Measurements from ENCODE around the gene TRIML1. TPM values are rescaled to one million over a fixed set of nuclear protein-coding genes. Genes with fewer than 3 reads are reported as not detected.

Gene TRIML1
- total and polyA plus RNA-seq, 2 experiments from 2014 or later: not detected

- no peaks in the 10 kb centered on the region for H3K36me3 ChIP-seq (replicated peaks; ENCODE audit: insufficient read depth, low read depth)
- no peaks in the 10 kb centered on the region for H3K79me2 ChIP-seq
- DNase-seq (ENCODE audit: low spot score): peak; percentile 25
- no peak overlapping the region for H2AFZ ChIP-seq
- H3K4me2 ChIP-seq: no peak overlapping the region
- TF ChIP-seq EZH2phosphoT487 (IDR thresholded peaks at IDR 0.05; ENCODE audit: low read depth, severe bottlenecking, unreplicated experiment) (no peak), EZH2 (IDR thresholded peaks at IDR 0.05; ENCODE audit: borderline replicate concordance) (no peak), CTCF (IDR thresholded peaks at IDR 0.05; ENCODE audit: poor library complexity) (no peak)
- H3K9me2 ChIP-seq (replicated peaks; ENCODE audit: insufficient read depth): no peaks in the 10 kb centered on the region
- no peaks in the 10 kb centered on the region for H3K9me3 ChIP-seq (ENCODE audit: low read depth)
- WGBS (ENCODE audit: low lambda C conversion rate, missing lambda C conversion rate): 60% methylated on average over 7 of the region's 7 CpGs
- peak overlapping the region; percentile 7 for H3K27ac ChIP-seq
- no peaks in the 10 kb centered on the region for H3K27me3 ChIP-seq
- H3K4me1 ChIP-seq (ENCODE audit: insufficient read depth): no peaks in the 10 kb centered on the region
- H4K20me1 ChIP-seq (ENCODE audit: insufficient read depth, poor library complexity, severe bottlenecking): no peaks in the 10 kb centered on the region
- H3K4me3 ChIP-seq: no peak overlapping the region
Measured at GRCh38 chr4:188160406-188160805, 21.2 kb downstream of the TRIML1 start.

GRCh38 chr4:188161167-188161566 is 21.9 kb downstream of the TRIML1 start:
- H3K4me2 ChIP-seq: no peak overlapping the region
- DNase-seq (ENCODE audit: low spot score): no peak
- 74% methylated on average over 6 of the region's 6 CpGs for WGBS (ENCODE audit: low lambda C conversion rate, missing lambda C conversion rate)

GRCh38 chr4:188162698-188163097 is 23.5 kb downstream of the TRIML1 start:
- Histone ChIP-seq H3K4me3 (no peak overlapping the region), H3K4me2 (no peak overlapping the region), H3K9me3 (ENCODE audit: low read depth) (no peaks in the 10 kb centered on the region), H2AFZ (no peak overlapping the region), H3K79me2 (no peaks in the 10 kb centered on the region), H3K27me3 (no peaks in the 10 kb centered on the region), H4K20me1 (ENCODE audit: insufficient read depth, poor library complexity, severe bottlenecking) (no peaks in the 10 kb centered on the region), H3K36me3 (replicated peaks; ENCODE audit: insufficient read depth, low read depth) (no peaks in the 10 kb centered on the region), H3K9me2 (replicated peaks; ENCODE audit: insufficient read depth) (no peaks in the 10 kb centered on the region), H3K27ac (no peak overlapping the region), H3K4me1 (ENCODE audit: insufficient read depth) (no peaks in the 10 kb centered on the region)
- no peak for DNase-seq (ENCODE audit: low spot score)
- no peak for TF ChIP-seq EZH2 (IDR thresholded peaks at IDR 0.05; ENCODE audit: borderline replicate concordance)
- TF ChIP-seq EZH2phosphoT487 (IDR thresholded peaks at IDR 0.05; ENCODE audit: low read depth, severe bottlenecking, unreplicated experiment): no peak
- TF ChIP-seq CTCF (IDR thresholded peaks at IDR 0.05; ENCODE audit: poor library complexity): no peak
- 50% methylated on average over 6 of the region's 6 CpGs for WGBS (ENCODE audit: low lambda C conversion rate, missing lambda C conversion rate)

More at GRCh38 chr4:188161167-188161566, 21.9 kb downstream of the TRIML1 start:
- TF ChIP-seq EZH2phosphoT487 (IDR thresholded peaks at IDR 0.05; ENCODE audit: low read depth, severe bottlenecking, unreplicated experiment) (no peak), EZH2 (IDR thresholded peaks at IDR 0.05; ENCODE audit: borderline replicate concordance) (no peak), CTCF (IDR thresholded peaks at IDR 0.05; ENCODE audit: poor library complexity) (no peak)
- Histone ChIP-seq H3K27ac (no peak overlapping the region), H3K79me2 (no peaks in the 10 kb centered on the region), H2AFZ (no peak overlapping the region), H3K4me1 (ENCODE audit: insufficient read depth) (no peaks in the 10 kb centered on the region), H3K36me3 (replicated peaks; ENCODE audit: insufficient read depth, low read depth) (no peaks in the 10 kb centered on the region), H4K20me1 (ENCODE audit: insufficient read depth, poor library complexity, severe bottlenecking) (no peaks in the 10 kb centered on the region), H3K27me3 (no peaks in the 10 kb centered on the region), H3K9me2 (replicated peaks; ENCODE audit: insufficient read depth) (no peaks in the 10 kb centered on the region), H3K4me3 (no peak overlapping the region), H3K9me3 (ENCODE audit: low read depth) (no peaks in the 10 kb centered on the region)

Data from hepatocyte (in vitro differentiated cells).